ENCODE data around the gene COMMD10.

The COMMD10 gene

GRCh38 chr5:116135344-116135743 lies 50.5 kb downstream of the COMMD10 start:
- no peak overlapping the region for H3K4me3 ChIP-seq (ENCODE audit: low read depth, low read length)
- no peak for TF ChIP-seq CTCF (IDR thresholded peaks at IDR 0.05; ENCODE audit: borderline replicate concordance, insufficient read depth, low read depth, low read length)

GRCh38 chr5:116137544-116138378 lies 52.9 kb downstream of the COMMD10 start:
- TF ChIP-seq CTCF (IDR thresholded peaks at IDR 0.05; ENCODE audit: borderline replicate concordance, insufficient read depth, low read depth, low read length): peak; percentile 46; the same call in 1 of the 2 replicates
- no peak overlapping the region for H3K4me3 ChIP-seq (ENCODE audit: low read depth, low read length)

- TF ChIP-seq CTCF (IDR thresholded peaks at IDR 0.05; ENCODE audit: borderline replicate concordance, insufficient read depth, low read depth, low read length): no peak
- H3K4me3 ChIP-seq (ENCODE audit: low read depth, low read length): no peak overlapping the region
These were observed 57.7 kb downstream of the COMMD10 start for GRCh38 chr5:116142495-116142894.

GRCh38 chr5:116144103-116144502 lies 59.3 kb downstream of the COMMD10 start:
- no peak for TF ChIP-seq CTCF (IDR thresholded peaks at IDR 0.05; ENCODE audit: borderline replicate concordance, insufficient read depth, low read depth, low read length)
- H3K4me3 ChIP-seq (ENCODE audit: low read depth, low read length): no peak overlapping the region

- H3K4me3 ChIP-seq (ENCODE audit: low read depth, low read length): no peak overlapping the region
- no peak for TF ChIP-seq CTCF (IDR thresholded peaks at IDR 0.05; ENCODE audit: borderline replicate concordance, insufficient read depth, low read depth, low read length)
These were observed 60.2 kb downstream of the COMMD10 start for GRCh38 chr5:116144991-116145390.

- no peak overlapping the region for H3K4me3 ChIP-seq (ENCODE audit: low read depth, low read length)
- TF ChIP-seq CTCF (IDR thresholded peaks at IDR 0.05; ENCODE audit: borderline replicate concordance, insufficient read depth, low read depth, low read length): no peak
These were observed 60.6 kb downstream of the COMMD10 start for GRCh38 chr5:116145416-116145815.

GRCh38 chr5:116152169-116152568 lies 67.3 kb downstream of the COMMD10 start:
- no peak for TF ChIP-seq CTCF (IDR thresholded peaks at IDR 0.05; ENCODE audit: borderline replicate concordance, insufficient read depth, low read depth, low read length)

More at GRCh38 chr5:116152169-116152568, 67.3 kb downstream of the COMMD10 start:
- no peak overlapping the region for H3K4me3 ChIP-seq (ENCODE audit: low read depth, low read length)
